Peyer's patch (tissue), 4 donors: ENCODE results near the gene PRIMA1. TPM values are rescaled to one million over a fixed set of nuclear protein-coding genes. Genes with fewer than 3 reads are reported as not detected.

ENCODE experiments used
- DNase-seq, 3 donors: peaks; one replicate each; pipeline ENCODE4 v3.0.0-alpha.2; 2017 to 2019
- H3K27ac ChIP-seq, 4 donors: fragments of 200-600 bp; sonication (generic); one replicate each; pipeline ENCODE4 v1.5.1; 2016 to 2019
- H3K27me3 ChIP-seq, 2 donors: fragments of 200-600 bp; sonication (generic); one replicate each; pipeline ENCODE4 v1.5.1; 2019
- H3K36me3 ChIP-seq, 3 donors: fragments of 200-600 bp; sonication (generic); one replicate each; pipeline ENCODE4 v1.5.1; 2016 to 2019
- H3K4me1 ChIP-seq, 4 donors: fragments of 200-600 bp; sonication (generic); one replicate each; pipeline ENCODE4 v1.5.1; 2016 to 2019
- H3K4me3 ChIP-seq, 4 donors: fragments of 200-600 bp; sonication (generic); 1 replicate in 3 of 4; 2 replicates in 1 of 4; pipeline ENCODE4 v1.5.1; 2016 to 2019; ENCODE audit warnings: mild to moderate bottlenecking in 1 of 4
- H3K9me3 ChIP-seq, 4 donors: fragments of 200-600 bp; sonication (generic); one replicate each; pipeline ENCODE4 v1.5.1; 2016 to 2019; ENCODE audit warnings: mild to moderate bottlenecking in 1 of 4
- CTCF ChIP-seq, 6 experiments: fragments of 450-650 bp in 4 of 6; fragments of 200-600 bp in 2 of 6; sonication (generic) in 1 of 6; IDR thresholded peaks; one replicate each; pipeline ENCODE4 v1.5.1; 2017 to 2019; ENCODE audit warnings: antibody characterized with exemption in 6 of 6, mild to moderate bottlenecking in 3 of 6, moderate library complexity in 1 of 6
- POLR2A ChIP-seq, 2 donors: fragments of 450-650 bp; IDR thresholded peaks; one replicate each; pipeline ENCODE4 v1.5.1; 2017; ENCODE audit warnings: antibody characterized with exemption in 2 of 2, mild to moderate bottlenecking in 2 of 2, moderate library complexity in 2 of 2
- total RNA-seq, 4 donors: library from RNA; depleted of rRNA; stranded (reverse); fragments of >200 nt; gene quantifications; one replicate each; pipeline ENCODE4 v1.1.0, GENCODE V29; 2016

The PRIMA1 gene
- total RNA-seq, 4 donors from 2014 or later, result 1.2 to 5.1 (median 3.0) TPM

- H3K27ac ChIP-seq, result no peak overlapping the region
- H3K27me3 ChIP-seq, result no peaks in the 10 kb centered on the region
- H3K4me1 ChIP-seq, result peaks cover 0 to 8% (median 0%) of the 10 kb centered on the region in 4 donors
- no peak overlapping the region for H3K4me3 ChIP-seq
- no peak for DNase-seq
- H3K9me3 ChIP-seq, result no peaks in the 10 kb centered on the region
- TF ChIP-seq POLR2A (IDR thresholded peaks at IDR 0.05), result no peak
- TF ChIP-seq CTCF (IDR thresholded peaks at IDR 0.05), result no peak
- H3K36me3 ChIP-seq, result no peaks in the 10 kb centered on the region
These were observed 39.8 kb downstream of the PRIMA1 start for GRCh38 chr14:93748208-93749075.

GRCh38 chr14:93747560-93747959 lies 40.7 kb downstream of the PRIMA1 start:
- Histone ChIP-seq H3K27me3 (no peaks in the 10 kb centered on the region), H3K9me3 (no peaks in the 10 kb centered on the region), H3K4me3 (no peak overlapping the region), H3K36me3 (no peaks in the 10 kb centered on the region), H3K4me1 (no peaks in the 10 kb centered on the region), H3K27ac (no peak overlapping the region)
- no peak for TF ChIP-seq POLR2A (IDR thresholded peaks at IDR 0.05)
- TF ChIP-seq CTCF (IDR thresholded peaks at IDR 0.05), result no peak
- no peak for DNase-seq

- Histone ChIP-seq H3K4me3 (no peak overlapping the region), H3K36me3 (no peaks in the 10 kb centered on the region), H3K9me3 (no peaks in the 10 kb centered on the region), H3K4me1 (no peaks in the 10 kb centered on the region), H3K27me3 (no peaks in the 10 kb centered on the region), H3K27ac (no peak overlapping the region)
- DNase-seq, result no peak
- TF ChIP-seq POLR2A (IDR thresholded peaks at IDR 0.05), result no peak
- no peak for TF ChIP-seq CTCF (IDR thresholded peaks at IDR 0.05)
These were observed 41.2 kb downstream of the PRIMA1 start for GRCh38 chr14:93747102-93747501.

- DNase-seq, result no peak
- Histone ChIP-seq H3K9me3 (no peaks in the 10 kb centered on the region), H3K27me3 (no peaks in the 10 kb centered on the region), H3K4me1 (no peaks in the 10 kb centered on the region), H3K27ac (no peak overlapping the region), H3K4me3 (no peak overlapping the region), H3K36me3 (no peaks in the 10 kb centered on the region)
- no peak for TF ChIP-seq POLR2A (IDR thresholded peaks at IDR 0.05)
- TF ChIP-seq CTCF (IDR thresholded peaks at IDR 0.05), result no peak
These were observed 42.5 kb downstream of the PRIMA1 start for GRCh38 chr14:93745603-93746273.

GRCh38 chr14:93744876-93745275 lies 43.4 kb downstream of the PRIMA1 start:
- DNase-seq, result no peak
- H3K4me3 ChIP-seq, result no peak overlapping the region
- H3K9me3 ChIP-seq, result no peaks in the 10 kb centered on the region
- no peak for TF ChIP-seq CTCF (IDR thresholded peaks at IDR 0.05)
- no peak for TF ChIP-seq POLR2A (IDR thresholded peaks at IDR 0.05)
- no peaks in the 10 kb centered on the region for H3K36me3 ChIP-seq
- H3K4me1 ChIP-seq, result no peaks in the 10 kb centered on the region
- no peaks in the 10 kb centered on the region for H3K27me3 ChIP-seq
- H3K27ac ChIP-seq, result no peak overlapping the region
